Measurements from ENCODE around the gene GAS2L1.

GRCh38 chr22:29313576-29314466 lies 7.4 kb downstream of the GAS2L1 start:
- TF ChIP-seq CTCF (IDR thresholded peaks at IDR 0.05; ENCODE audit: low read depth, low read length): no peak
- TF ChIP-seq POLR2A (IDR thresholded peaks at IDR 0.05; ENCODE audit: extremely low read depth, insufficient read length): no peak
- TF ChIP-seq MAX (IDR thresholded peaks at IDR 0.05; ENCODE audit: low read depth, low read length): no peak

Data from NB4 (cell line).